T1000 (cell line): ENCODE data around the gene ZNF154.
A peak's percentile ranks its signal among the peaks of the same experiment; 100 is the strongest.
"Not testable (repeated sequence)": the region's sequence is repeated elsewhere in the genome, so short reads cannot be mapped to it uniquely, and the experiment has no call there.

Experiments
- DNase-seq: peaks from one replicate; lab custom pipeline; 2025; ENCODE audit warnings: mixed read lengths; lab: John Stamatoyannopoulos, UW

ZNF154 gene

DNA sequence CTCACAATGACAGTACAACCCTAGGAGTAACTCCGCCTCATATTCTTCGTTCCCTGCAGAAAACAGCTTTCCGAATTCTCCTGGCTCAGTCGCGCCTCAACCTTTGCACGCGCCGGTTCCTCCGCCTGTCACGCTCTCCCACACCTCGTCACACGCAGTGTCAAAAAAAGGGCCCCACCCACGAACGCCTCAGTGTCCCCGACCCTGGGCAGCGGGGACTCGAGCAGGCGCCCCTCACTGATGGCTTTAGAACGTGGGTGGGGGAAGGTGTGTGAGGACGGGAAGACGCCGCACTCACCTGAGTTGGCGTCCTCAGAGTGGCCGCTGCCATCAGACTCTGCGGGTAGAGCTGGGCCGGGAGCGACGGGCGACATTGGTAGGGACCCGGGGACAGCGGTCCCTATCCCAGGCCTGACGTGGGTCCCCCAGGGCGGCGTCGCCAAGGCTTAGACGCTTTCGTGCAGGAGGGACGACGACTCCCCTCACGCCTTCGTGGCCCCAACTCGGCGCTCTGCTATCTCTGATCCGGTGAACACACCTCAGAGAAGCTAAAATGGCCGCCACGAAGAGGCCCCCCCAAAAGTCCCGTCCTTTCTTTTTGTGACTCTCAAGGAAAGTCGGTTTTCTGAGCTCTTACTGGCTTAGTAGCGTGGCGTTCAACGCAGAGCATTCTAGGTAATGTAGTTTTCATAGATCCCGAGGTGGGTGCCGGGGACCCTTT is at the start of gene ZNF154:
TSS of gene ZNF154 (minus strand) at position 564 of the 721 bp plus-strand sequence. CDS start at position 331, 233 bp downstream.
- peak; percentile 5 for DNase-seq

DNA sequence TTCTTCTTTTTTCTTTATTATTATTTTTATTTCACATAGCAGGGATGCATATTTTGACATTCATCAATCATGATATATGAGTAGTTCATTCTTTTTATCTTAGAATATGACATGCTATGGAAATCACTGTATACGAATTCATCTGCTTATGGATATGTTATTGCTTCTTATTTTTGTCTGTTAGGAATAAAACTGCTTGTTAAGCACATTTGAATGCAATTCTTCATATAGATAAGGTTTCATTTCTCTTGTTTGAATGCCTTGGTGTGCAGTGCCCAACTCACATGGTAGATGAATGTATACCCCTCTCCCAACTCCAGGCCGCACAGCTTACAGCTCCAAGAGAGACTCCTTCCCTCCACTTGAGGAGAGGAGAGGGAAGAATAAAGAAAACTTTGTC is 48.9 kb upstream of the ZNF154 start:
- DNase-seq = no peak

DNA sequence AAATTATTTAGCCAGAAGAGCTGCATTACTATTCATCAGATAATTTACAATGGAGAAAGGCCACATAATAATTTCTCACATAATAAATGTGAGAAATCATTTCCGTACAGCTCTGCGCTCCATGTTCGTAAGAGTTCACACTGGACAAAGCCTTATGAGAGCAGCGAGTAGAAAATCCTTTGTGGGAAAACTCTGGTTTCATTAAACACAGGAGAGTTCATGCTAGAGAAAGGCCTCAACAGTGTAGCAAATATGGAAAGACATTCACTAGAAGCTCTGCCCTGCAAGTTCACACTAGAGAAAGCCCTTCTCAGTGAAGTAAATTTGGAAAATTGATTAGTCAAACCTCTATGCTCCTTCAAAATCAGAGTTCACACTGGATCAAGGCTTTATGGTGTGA is 46.0 kb upstream of the ZNF154 start:
- DNase-seq = no peak

DNA sequence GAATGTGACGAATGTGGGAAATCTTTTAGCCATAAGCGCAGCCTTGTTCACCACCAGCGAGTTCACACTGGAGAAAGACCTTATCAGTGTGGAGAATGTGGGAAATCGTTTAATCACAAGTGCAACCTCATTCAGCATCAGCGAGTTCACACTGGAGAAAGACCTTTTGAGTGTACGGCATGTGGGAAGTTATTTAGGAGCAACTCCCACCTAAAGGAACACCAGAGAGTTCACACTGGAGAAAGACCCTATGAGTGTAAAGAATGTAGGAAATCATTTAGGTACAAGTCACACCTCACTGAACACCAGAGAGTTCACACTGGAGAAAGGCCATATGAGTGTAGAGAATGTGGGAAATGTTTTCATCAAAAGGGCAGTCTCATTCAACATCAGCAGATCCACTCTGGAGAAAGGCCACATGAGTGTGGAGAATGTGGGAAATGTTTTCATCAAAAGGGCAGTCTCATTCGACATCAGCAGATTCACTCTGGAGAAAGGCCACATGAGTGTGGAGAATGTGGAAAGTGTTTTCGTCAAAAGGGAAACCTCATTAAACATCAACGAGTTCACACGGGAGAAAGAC is 45.2 kb upstream of the ZNF154 start:
- no peak for DNase-seq

DNA sequence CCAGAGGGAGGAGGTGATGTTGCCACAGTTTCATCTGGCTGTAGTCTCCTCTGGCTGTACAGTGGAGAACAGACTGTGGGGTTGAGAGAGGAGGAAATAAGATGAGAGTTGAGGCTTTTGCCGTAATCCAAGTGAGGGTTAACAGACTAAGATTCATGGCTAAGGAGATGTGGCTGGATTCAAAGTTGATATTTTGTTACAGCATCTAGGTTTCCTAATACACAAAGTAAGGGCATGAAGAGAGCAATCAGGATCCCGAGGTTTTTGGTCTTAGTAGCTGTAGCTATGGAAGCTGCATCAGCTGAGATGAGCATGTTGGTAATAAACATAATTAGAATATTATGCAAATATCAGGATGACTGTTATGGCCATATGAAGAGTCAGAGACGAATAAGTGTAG is 39.0 kb upstream of the ZNF154 start:
- no peak for DNase-seq

DNA sequence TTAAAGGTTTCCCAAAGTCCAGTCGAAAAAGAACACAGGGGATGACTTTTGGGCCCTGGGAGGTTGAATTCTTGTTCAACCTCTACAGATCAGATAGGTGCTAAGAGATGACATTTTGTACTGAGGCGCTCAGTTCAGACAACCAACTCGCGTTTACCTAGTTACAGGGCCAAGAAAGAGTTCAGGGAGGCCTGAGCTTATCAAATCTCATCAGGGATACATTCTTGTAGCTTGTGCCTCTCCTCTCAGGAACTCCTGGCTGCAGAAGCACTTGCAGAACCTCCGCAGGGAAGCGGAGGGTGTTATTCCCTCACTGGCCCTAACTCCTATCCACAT is 38.4 kb upstream of the ZNF154 start:
- no peak for DNase-seq

DNA sequence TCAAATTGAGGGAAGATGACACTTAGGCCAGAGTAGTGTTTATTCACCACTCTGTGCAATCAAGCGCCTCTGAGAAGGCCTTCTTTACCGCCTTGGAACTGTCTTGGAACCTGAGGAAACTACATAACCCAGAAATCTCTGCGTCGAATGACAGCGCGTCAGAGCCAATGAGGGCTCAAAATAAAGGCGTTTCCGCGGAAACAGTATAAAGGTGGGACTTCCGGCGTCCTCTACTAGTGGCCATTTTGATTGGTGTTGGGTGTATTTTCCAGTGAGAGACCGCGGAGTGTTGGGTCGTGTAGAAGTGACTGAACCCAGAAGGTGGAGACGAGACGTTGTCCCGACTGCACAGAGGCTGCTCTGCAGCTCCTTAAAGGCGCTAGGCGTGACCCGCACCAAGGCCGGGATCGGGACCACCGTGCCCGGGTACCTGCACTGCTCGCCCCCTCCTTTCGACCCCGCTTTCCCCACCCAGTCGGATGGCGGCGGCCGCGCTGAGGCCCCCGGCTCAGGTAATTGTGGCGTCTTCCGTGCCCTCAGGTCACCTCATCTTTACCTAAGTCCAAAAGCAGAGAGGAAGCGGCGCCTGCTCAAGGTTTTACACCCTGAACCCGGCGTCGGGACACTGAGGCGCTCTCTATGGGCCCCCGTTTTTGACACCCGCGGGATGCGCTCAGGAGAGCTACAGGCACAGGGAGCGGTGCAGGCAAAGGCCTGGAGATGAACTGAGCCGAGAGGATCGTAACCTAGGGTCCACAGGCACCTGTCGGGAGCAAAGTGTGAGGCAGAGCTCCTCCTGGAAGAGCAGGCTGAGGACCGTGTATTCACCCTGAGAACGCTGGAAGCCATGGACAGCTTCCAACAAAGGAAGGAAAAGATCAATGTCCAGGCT is 37.8 kb upstream of the ZNF154 start, which contains the start of gene ZNF776:
TSS of gene ZNF776 (plus strand) at position 236 of the 892 bp plus-strand sequence. CDS start at position 480, 244 bp downstream.
- DNase-seq = peak; percentile 55

DNA sequence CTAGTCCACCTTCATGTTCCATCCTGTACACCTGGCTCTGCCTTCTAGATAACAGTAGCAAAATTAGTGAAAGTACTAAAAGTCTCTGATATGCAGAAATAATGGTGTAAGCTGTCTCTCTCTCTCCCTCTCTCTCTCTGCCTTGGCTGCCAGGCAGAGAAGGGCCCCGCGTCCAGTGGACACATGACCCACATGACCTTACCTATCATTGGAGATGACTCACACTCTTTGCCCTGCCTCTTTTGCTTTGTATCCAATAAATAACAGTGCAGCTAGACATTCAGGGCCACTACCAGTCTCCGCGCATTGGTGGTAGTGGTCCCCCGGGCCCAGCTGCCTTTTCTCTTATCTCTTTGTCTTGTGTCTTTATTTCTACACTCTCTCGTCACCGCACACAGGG is 29.8 kb upstream of the ZNF154 start:
- not testable (repeated sequence) for DNase-seq

DNA sequence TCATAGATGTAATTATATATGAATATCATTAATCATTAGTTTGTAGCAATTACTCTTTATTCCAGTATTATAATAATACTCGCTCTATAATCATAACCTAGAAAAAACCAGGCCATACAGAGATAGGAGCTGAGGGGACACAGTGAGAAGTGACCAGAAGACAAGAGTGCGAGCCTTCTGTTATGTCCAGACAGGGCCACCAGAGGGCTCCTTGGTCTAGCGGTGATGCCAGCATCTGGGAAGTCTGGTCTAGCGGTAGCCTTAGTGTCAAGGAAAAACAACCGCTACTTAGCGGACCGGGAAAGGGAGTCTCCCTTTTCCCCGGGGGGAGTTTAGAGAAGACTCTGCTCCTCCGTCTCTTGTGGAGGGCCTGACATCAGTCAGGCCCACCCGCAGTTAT is 29.3 kb upstream of the ZNF154 start:
- peak; percentile 4 for DNase-seq

DNA sequence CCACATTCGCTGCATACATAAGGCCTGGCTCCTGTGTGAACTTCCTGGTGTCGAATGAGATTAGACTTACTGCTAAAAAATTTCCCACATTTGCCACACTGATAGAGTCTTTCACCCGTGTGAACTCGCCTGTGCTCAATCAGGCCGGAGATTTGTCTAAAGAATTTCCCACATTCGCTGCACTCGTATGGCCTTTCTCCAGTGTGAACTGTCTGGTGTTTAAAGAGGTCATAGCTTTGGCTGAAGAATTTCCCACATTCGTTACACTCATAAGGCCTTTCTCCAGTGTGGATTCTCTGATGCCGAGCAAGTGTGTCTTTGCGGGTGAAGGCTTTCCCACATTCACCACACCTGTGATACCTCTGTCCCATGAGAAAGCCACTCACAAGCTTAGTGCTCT is 11.9 kb upstream of the ZNF154 start:
- DNase-seq = no peak

DNA sequence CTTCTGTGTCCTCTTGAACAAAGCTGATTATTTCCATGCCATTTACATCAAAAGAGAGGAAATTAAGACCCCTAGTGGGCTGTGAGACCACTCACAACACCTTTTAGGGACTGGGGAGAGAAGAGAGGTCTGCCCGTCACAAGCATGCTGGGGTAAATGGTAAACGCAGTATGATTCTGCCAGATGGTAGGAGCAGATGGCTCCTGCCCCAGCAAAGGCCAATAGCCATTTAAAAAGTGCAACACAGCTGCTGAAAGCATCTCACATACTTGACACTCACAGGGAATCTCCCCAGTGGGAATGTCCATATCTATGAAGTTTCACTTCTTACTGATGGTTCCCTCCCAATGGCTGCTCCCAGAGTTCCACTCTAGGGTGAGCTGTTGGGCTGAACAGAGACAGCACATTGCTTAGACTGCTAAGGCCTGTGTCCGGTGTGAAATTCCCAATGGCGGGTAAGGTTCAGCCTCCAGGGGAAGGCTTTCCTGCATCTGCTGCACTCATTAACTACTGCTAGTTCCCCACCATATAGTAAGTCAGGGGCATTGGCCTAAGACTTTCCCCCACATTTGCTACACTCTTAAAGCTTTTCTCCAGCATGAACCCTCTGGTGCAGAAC is 11.0 kb upstream of the ZNF154 start:
- no peak for DNase-seq

DNA sequence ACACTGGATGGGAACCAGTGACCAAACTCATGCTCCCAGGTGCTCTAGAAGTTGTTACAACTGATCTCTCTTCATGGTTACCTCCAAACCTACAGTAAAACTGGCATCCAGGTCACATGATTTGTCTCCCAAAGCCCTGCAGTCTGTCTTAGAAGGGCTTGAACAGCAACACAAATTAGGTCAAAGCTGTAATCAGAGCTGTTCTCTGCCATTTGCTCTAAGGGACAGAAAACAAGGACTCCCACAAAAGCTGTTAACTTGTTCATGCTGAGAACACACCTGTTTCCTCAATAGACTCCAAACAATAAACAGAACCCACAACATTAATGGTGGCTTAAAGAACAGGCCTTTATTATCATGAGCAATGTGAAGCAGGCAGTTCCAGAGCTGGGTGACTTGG is 10.4 kb upstream of the ZNF154 start:
- no peak for DNase-seq

DNA sequence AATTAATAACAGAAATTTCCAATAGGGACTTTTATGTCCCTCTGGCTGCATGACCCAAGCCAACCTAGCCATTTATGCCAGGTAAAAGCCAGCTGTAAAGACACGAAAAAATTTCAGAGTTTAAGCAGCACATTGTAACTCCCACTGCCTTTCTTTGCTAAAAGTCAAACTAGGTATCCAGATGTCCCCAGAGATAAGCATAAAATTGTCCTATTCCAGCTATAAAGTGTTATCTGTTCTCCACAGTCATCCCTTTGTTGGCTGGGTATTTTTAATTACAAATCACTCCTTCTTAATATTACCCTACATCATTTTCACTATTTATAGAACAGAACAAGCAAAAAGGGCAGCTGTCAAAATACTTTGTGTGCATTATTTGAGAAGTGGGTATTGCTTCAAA is 3.2 kb upstream of the ZNF154 start:
- DNase-seq = no peak

DNA sequence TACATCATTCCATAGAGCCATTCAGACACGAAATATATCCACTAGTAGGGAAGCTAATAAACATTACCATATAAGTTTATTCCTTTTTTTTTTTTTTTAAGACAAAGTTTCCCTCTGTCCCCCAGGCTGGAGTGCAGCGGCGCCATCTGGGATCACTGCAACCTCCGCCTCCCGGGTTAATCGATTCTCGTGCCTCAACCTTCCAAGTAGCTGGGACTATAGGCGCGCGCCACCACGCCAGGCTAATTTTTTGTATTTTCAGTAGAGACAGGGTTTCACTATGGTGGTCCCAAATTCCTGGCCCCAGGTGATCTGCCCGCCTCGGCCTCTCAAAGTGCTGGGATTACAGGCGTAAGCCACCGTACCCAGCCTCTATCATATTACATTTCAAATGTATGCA is 612 bp upstream of the ZNF154 start:
- DNase-seq = no peak

DNA sequence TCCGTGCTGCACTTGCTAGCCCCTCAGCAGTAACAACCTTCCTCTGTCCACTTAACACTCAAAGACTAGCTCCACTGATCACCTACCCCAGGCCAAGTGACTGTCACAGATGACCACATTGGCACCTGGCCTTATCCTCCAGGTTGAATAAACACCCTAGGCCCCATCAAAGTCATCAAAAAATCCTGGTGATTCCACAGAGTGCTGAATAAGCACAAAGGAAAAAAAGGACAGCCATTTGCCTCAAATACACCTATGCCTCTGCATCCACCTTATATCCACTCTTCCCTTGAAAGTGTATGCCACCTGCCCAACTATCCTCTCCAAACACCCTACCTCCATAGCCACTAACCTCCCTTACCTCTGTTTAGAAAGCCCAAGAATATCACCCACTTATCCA is 2.7 kb downstream of the ZNF154 start:
- DNase-seq = no peak

DNA sequence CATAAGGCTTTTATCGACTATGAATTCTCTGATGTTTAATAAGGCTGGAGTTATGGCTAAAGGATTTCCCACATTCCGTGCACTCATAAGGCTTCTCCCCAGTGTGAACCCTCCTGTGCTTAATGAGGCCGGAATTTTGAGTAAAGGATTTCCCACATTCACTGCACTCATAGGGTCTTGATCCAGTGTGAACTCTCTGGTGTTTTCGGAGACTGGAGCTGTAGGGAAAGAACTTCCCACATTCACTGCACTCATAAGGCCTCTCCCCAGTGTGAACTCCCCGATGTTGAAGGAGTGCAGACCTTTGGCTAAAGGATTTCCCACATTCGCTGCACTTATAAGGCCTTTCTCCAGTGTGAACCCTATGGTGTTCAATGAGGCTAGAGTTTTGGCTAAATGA is 7.4 kb downstream of the ZNF154 start:
- no peak for DNase-seq

DNA sequence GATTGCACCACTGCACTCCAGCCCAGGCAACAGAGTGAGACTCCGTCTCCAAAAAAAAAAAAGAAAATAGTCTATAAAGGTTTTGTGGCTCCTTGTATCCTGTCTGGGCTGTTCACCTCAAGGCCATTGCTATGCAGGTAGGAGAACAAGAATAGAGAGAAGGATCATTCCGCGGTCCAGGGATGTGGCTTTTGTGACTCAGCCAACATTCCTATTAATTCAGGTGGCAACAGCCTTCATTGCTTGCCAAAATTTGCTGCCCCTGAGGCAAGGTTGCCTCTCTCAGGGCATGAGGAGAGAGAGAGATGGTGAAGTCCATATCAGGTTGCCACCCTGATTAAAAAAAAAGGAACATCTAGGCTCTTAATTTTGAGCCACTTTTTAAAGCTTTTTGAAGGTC is 19.3 kb downstream of the ZNF154 start:
- no peak for DNase-seq

DNA sequence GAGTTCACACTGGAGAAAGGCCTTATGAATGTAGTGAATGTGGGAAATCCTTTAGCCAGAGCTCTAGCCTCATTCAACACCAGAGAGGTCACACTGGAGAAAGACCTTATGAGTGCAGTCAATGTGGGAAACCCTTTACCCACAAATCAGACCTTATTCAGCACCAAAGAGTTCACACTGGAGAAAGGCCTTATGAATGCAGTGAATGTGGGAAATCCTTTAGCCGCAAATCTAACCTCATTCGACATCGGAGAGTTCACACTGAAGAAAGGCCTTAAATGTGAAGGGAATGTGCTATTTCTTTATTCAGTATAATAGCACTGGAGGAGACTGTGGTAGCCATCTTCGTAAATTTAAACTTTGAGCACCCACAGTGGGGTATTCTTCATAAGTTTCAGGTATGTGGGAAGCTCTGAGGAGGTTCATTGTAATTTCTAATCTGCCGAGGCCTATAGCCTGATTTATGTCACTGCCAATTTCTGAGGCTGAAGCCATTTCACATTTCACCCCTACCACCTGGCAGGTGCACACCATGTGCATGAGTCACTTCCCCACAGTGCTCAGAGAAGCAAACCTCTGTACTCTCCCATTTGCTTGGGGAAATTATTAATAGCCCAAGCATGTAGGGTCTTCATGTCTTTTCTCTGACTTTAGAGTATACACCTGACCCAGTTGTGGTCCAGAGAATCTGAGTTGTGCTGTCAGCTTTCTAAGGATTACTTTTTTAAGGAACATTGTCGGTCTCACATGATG is 20.8 kb downstream of the ZNF154 start:
- DNase-seq = no peak

DNA sequence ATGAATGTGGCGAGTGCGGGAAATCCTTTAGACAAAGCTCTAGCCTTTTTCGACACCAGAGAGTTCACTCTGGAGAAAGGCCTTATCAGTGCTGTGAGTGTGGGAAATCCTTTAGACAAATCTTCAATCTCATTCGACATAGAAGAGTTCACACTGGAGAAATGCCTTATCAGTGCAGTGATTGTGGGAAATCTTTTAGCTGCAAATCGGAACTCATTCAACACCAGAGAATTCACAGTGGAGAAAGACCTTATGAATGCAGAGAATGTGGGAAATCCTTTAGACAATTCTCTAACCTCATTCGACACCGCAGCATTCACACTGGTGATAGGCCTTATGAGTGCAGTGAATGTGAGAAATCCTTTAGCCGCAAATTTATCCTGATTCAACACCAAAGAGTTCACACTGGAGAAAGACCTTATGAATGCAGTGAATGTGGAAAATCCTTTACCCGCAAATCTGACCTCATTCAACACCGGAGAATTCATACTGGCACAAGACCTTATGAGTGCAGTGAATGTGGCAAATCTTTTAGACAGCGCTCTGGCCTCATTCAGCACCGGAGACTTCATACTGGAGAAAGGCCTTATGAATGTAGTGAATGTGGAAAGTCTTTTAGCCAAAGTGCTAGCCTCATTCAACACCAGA is 21.5 kb downstream of the ZNF154 start:
- DNase-seq = no peak

DNA sequence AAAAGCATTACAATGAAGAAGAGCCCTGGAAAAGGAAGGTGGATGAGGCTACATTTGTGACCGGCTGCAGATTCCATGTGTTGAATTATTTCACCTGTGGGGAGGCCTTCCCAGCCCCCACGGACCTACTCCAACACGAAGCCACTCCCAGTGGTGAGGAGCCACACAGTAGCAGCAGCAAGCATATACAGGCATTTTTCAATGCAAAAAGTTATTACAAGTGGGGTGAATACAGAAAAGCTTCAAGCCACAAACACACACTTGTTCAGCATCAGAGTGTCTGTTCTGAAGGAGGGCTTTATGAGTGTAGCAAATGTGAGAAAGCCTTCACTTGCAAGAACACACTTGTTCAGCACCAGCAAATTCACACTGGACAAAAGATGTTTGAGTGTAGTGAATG is 22.3 kb downstream of the ZNF154 start:
- DNase-seq = no peak

DNA sequence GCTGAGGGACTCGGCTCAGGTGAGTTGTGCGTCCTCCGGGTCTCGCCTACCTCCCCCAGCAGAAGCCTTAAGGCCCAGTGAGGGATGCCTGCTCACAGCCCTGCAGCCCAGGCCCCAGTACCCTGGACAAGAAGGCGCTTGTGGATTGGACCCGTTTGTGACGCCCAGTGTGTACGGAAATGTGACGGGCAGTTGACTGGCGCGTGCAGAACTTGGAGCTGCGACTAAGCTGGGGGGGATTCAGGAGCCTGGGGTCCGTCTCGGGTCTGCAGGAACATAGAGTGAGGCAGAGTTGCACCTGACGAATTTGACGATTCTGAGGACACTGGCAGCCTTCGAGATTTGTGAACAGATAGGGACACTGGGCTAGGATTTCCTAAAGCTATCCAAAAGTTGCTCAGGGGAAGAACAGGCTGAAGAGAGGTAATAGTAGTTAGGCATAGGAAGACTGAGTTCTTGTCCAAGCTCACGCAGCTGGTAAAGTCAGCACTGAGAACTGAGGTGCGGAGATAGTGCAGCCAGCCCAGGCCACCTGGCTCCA is 26.7 kb downstream of the ZNF154 start:
- no peak for DNase-seq
